GM12878 (cell line): Measurements from ENCODE around the gene ARMC8.

Experiments
- EZH2 ChIP-seq: IDR thresholded peaks from 2 replicates; pipeline ENCODE4 v1.6.1; 2012; ENCODE audit warnings: low read depth, mild to moderate bottlenecking, control low read depth, inconsistent platforms, low read length, borderline replicate concordance; ENCODE audit not compliant: control insufficient read depth
- NR2F1 ChIP-seq: fragments of 450-650 bp; conservative IDR thresholded peaks from 2 replicates; pipeline ENCODE4 v1.6.1; 2017; ENCODE audit warnings: mild to moderate bottlenecking
- SPI1 ChIP-seq: IDR thresholded peaks from 2 replicates; pipeline ENCODE4 v1.6.1; 2011; ENCODE audit warnings: low read depth, mild to moderate bottlenecking, low read length, moderate library complexity, borderline replicate concordance; ENCODE audit not compliant: insufficient read depth
- TAF1 ChIP-seq: IDR thresholded peaks from 2 replicates; pipeline ENCODE4 v1.6.1; 2011; ENCODE audit warnings: mild to moderate bottlenecking, low read depth, low read length, borderline replicate concordance
- TF ChIP-seq, protein P1 (sequence below), 3 experiments: IDR thresholded peaks in 2 of 3; conservative IDR thresholded peaks in 1 of 3; 2 replicates each; pipeline ENCODE4 v1.5.1; 2011; ENCODE audit warnings: low read depth in 3 of 3, low read length in 3 of 3, mild to moderate bottlenecking in 3 of 3, control low read depth in 2 of 3, moderate library complexity in 2 of 3, inconsistent platforms in 1 of 3, mixed read lengths in 1 of 3; ENCODE audit not compliant: control insufficient read depth in 2 of 3, insufficient read depth in 1 of 3; ENCODE audit errors: extremely low read depth in 1 of 3

DNA sequence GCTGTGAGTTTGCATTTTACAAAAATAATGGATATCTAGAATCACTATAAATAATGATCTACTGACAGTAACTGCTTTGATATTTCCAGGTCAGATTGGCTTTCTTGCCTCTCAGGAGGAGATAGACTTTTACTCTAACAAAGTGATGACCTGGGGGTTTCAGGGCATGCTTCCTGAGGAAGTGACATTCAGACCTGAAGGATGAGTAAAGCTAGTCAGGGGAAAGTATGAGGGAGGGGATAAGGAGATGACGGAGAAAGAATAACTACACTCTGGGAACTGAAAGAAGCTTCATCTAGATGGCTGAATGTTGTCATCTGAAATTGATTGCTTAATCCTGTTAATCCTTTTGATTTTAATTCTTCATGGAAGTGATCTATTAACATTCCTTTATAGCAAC lies 32.2 kb downstream of the ARMC8 start:
- TF ChIP-seq NR2F1 (no peak), TAF1 (no peak), EZH2 (no peak), SPI1 (no peak)
- TF ChIP-seq, protein P1, sequence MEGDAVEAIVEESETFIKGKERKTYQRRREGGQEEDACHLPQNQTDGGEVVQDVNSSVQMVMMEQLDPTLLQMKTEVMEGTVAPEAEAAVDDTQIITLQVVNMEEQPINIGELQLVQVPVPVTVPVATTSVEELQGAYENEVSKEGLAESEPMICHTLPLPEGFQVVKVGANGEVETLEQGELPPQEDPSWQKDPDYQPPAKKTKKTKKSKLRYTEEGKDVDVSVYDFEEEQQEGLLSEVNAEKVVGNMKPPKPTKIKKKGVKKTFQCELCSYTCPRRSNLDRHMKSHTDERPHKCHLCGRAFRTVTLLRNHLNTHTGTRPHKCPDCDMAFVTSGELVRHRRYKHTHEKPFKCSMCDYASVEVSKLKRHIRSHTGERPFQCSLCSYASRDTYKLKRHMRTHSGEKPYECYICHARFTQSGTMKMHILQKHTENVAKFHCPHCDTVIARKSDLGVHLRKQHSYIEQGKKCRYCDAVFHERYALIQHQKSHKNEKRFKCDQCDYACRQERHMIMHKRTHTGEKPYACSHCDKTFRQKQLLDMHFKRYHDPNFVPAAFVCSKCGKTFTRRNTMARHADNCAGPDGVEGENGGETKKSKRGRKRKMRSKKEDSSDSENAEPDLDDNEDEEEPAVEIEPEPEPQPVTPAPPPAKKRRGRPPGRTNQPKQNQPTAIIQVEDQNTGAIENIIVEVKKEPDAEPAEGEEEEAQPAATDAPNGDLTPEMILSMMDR (IDR thresholded peaks at IDR 0.05 in 2 of 3, conservative IDR thresholded peaks at IDR 0.05 in 1 of 3; ENCODE audit: control insufficient read depth in 2 of 3, extremely low read depth in 1 of 3, insufficient read depth in 1 of 3, low read depth in 3 of 3, low read length in 3 of 3) = no peak
